Mesothelial cell of epicardium (in vitro differentiated cells): Measurements from ENCODE around the gene ASB1. TPM values are rescaled to one million over a fixed set of nuclear protein-coding genes. Genes with fewer than 3 reads are reported as not detected.

Experiments used
- DNase-seq, 2 experiments: peaks; one replicate each; pipeline ENCODE4 v3.0.0; 2021; ENCODE audit warnings: low spot score in 2 of 2; ENCODE audit not compliant: unreplicated experiment in 2 of 2
- H3K27ac Mint-ChIP-seq: 2 replicates; pipeline ENCODE4 v1.8.0; 2021; ENCODE audit warnings: mixed read lengths
- H3K27me3 Mint-ChIP-seq: 2 replicates; pipeline ENCODE4 v1.8.0; 2021; ENCODE audit warnings: low read depth, mixed read lengths
- H3K36me3 Mint-ChIP-seq: 2 replicates; pipeline ENCODE4 v1.8.0; 2021; ENCODE audit warnings: mixed read lengths
- H3K4me1 Mint-ChIP-seq: 2 replicates; pipeline ENCODE4 v1.8.0; 2021; ENCODE audit warnings: mixed read lengths
- H3K4me3 Mint-ChIP-seq: 2 replicates; pipeline ENCODE4 v1.8.0; 2021; ENCODE audit warnings: mild to moderate bottlenecking, moderate library complexity, mixed read lengths
- H3K9me3 Mint-ChIP-seq: 2 replicates; pipeline ENCODE4 v1.8.0; 2021; ENCODE audit warnings: mixed read lengths
- total RNA-seq: library from RNA; stranded (reverse); gene quantifications from 3 replicates; pipeline ENCODE4 v1.2.1, GENCODE V29; 2021
- TF ChIP-seq, protein P1 (sequence below): fragments of 200-600 bp; sonication (generic); IDR thresholded peaks from one replicate; pipeline ENCODE4 v1.5.0; 2021; ENCODE audit warnings: antibody characterized with exemption; ENCODE audit not compliant: unreplicated experiment

ASB1 gene
- total RNA-seq, 1 donor from 2014 or later, result 33.2 TPM

DNA sequence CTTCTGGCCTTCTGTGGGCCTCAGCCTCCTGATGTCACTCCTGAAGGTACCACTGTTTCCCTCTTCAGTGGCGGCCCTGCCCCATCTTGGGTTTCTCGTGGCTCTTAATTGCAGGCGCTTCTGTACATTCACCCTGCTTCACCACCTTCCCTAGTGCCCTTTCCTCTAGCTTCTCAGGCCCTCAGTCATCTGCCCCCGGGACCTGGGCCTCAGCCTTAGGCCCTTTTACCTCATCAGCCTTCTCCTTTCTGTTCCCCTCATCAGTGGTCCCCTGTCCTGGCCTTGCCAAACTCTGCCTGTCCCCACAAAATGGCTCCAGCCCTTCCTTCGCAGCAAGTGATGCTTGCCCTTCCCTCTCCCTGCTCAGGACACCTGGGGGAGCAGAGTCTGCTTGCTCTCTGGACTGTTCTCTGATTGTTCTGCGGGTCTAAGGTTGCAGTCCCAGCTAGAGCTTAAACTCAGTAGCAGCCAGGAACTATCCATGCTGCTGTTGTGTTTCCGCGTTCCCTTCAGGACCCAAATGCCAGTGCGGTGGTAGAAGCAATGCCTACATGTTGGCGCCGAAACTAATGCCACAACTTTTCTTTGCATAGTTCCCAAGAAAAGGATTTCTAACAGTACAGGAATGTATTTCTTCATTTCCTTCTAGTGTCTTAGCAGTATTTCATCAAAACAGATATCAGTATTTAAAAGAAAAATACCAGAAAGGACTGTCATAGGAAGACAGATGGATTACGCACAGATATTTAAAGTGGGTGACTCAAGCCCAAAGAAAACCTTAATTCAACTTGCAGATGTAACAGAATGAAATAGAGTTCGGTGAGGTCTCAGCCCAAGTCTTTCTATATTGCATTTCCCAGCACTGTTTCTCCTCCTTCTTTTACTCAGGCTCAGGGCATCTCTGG, 7.5 kb downstream of the ASB1 start:
- H3K4me3 Mint-ChIP-seq, result no peak overlapping the region
- TF ChIP-seq, protein P1, sequence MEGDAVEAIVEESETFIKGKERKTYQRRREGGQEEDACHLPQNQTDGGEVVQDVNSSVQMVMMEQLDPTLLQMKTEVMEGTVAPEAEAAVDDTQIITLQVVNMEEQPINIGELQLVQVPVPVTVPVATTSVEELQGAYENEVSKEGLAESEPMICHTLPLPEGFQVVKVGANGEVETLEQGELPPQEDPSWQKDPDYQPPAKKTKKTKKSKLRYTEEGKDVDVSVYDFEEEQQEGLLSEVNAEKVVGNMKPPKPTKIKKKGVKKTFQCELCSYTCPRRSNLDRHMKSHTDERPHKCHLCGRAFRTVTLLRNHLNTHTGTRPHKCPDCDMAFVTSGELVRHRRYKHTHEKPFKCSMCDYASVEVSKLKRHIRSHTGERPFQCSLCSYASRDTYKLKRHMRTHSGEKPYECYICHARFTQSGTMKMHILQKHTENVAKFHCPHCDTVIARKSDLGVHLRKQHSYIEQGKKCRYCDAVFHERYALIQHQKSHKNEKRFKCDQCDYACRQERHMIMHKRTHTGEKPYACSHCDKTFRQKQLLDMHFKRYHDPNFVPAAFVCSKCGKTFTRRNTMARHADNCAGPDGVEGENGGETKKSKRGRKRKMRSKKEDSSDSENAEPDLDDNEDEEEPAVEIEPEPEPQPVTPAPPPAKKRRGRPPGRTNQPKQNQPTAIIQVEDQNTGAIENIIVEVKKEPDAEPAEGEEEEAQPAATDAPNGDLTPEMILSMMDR, result no peak
- peaks cover 50% of the 10 kb centered on the region for H3K36me3 Mint-ChIP-seq
- peaks cover 9% of the 10 kb centered on the region for H3K9me3 Mint-ChIP-seq
- no peak overlapping the region for H3K27ac Mint-ChIP-seq
- H3K27me3 Mint-ChIP-seq, result no peaks in the 10 kb centered on the region
- H3K4me1 Mint-ChIP-seq, result peaks cover 3% of the 10 kb centered on the region
- no peak for DNase-seq

DNA sequence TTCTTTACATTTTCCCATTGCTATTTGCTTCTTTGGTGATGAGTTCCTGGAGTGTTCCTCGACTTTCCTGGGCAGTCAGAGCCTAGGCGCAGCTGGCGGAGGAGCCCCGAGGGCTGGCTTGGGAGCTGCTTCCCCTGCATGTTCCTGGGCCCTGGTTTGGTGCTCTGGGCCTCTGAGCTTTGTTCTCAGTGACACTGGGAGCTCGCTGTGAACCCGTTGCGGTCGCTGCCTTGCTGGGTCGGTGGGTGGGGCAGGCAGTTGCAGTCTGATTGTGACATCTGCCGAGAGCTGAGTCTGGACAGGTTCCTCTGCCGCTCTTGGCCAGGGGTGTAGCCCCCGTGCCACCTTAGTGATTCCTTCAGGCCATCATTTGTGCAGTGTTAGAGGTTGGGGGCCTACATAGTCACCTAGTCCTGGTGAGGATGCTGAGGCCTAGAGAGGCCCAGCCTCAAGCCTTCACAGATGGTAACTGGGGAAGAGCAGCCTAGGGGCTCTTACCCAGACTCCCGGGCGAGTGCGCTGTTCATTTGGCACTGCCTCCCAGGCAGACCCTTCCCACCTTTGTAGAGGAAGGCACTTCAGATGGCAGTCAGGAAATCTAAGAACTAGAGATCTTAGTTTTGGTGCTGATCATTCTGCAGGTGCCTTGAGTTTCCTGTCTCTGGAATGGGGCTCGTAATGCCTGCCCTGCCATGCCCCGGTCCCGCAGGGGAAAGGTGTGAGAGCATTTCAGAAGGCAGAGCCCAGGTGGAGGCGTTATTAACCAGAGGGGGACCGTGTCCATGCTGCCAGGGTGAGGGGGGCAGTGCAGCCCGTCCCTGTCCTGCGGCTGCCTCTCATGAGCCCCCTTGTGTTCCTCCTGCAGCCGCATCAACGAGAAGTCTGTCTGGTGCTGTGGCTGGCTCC, 8.4 kb downstream of the ASB1 start:
- Mint-ChIP-seq H3K27ac (no peak overlapping the region), H3K27me3 (no peaks in the 10 kb centered on the region), H3K9me3 (peaks cover 7% of the 10 kb centered on the region), H3K4me1 (peaks cover 3% of the 10 kb centered on the region), H3K36me3 (peaks cover 44% of the 10 kb centered on the region), H3K4me3 (no peak overlapping the region)
- TF ChIP-seq, protein P1, result no peak
- DNase-seq, result no peak

DNA sequence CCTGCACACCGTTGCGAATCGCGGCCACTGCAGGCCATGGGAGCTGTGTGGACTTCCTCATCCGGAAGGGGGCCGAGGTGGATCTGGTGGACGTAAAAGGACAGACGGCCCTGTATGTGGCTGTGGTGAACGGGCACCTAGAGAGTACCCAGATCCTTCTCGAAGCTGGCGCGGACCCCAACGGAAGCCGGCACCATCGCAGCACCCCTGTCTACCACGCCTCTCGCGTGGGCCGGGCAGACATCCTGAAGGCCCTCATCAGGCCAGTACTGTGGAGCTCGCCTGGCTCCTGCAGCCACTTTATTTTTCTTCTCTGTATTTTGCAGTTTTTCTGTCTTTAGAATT, 9.0 kb downstream of the ASB1 start:
- peaks cover under 1% of the 10 kb centered on the region for H3K9me3 Mint-ChIP-seq
- H3K36me3 Mint-ChIP-seq, result peaks cover 38% of the 10 kb centered on the region
- TF ChIP-seq, protein P1, result no peak
- H3K4me1 Mint-ChIP-seq, result peaks cover 3% of the 10 kb centered on the region
- no peak overlapping the region for H3K27ac Mint-ChIP-seq
- H3K27me3 Mint-ChIP-seq, result no peaks in the 10 kb centered on the region
- DNase-seq, result no peak
- no peak overlapping the region for H3K4me3 Mint-ChIP-seq

DNA sequence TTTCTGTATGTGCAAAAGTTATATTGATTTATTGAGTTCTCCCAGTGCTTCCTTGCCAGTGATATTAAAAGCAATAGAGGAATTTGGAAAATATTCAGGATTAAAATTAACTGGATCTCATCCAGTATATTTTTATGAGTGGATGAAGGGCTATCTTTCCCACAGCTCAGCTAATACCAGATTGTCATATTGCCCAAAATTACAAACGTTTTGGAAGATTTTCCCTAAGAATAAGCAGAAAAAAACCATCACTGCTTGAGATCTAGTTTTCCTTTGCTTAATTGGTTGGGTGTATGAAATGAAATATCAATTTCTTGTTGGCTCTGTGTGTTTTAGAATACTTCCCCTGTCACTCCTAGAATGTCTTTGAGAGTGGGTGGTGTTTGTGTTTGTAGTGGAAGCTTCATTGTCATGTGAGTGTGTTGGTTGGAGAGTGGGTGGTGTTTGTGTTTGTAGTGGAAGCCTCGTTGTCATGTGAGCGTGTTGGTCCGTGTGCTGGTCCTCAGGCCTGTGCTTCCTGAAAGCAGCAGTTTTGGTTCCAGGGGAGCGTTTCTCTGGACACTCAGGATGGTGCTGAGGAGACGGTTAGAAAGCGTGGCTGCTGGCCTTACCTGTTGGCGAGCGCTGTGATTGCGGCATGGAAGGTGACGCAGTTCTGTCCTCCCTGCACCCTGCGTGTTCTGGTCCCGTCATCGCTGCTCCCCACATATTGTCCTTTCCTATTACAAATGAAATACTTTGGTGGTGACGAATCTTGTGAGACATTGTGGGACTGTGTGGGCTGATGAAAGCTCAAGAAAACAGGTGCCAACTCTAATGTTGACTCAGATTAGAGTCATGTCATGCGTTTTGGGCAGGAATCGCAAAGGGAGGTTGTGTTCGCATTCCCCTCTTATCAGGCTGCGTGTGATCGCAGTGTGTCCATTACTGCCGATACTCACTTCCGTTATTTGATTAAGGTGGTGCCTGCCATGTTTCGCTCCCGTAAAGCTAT, 12.4 kb downstream of the ASB1 start:
- no peaks in the 10 kb centered on the region for H3K9me3 Mint-ChIP-seq
- peaks cover 22% of the 10 kb centered on the region for H3K36me3 Mint-ChIP-seq
- peaks cover 13% of the 10 kb centered on the region for H3K4me1 Mint-ChIP-seq
- no peak overlapping the region for H3K27ac Mint-ChIP-seq
- TF ChIP-seq, protein P1, result no peak
- no peaks in the 10 kb centered on the region for H3K27me3 Mint-ChIP-seq
- no peak overlapping the region for H3K4me3 Mint-ChIP-seq
- DNase-seq, result no peak

DNA sequence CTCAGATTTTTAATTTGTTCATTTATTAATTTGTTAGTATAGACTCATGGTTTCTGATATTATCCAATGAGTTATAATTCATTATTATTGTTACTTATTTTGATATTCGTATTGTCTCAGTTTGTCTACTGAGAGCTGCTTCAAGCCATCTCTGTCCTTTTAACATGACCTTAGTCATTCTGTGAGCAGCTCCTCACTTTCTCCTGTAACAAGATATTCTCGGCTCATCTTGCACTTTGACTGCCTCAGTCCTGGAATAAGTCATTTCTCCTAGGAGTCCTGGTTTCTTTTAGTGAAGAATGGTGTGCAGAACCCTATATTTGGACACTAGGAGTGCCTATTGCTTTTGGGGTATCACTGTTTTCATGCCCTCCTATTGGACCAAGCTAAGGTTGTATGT, 13.2 kb downstream of the ASB1 start:
- no peak for DNase-seq
- no peak overlapping the region for H3K27ac Mint-ChIP-seq
- H3K9me3 Mint-ChIP-seq, result no peaks in the 10 kb centered on the region
- peaks cover 13% of the 10 kb centered on the region for H3K4me1 Mint-ChIP-seq
- no peak overlapping the region for H3K4me3 Mint-ChIP-seq
- no peaks in the 10 kb centered on the region for H3K27me3 Mint-ChIP-seq
- H3K36me3 Mint-ChIP-seq, result peaks cover 22% of the 10 kb centered on the region
- TF ChIP-seq, protein P1, result no peak
